Panc1 (cell line): ENCODE data around the gene PRKCB.

Experiments
- CTCF ChIP-seq: fragments of 450-650 bp; IDR thresholded peaks from 2 replicates; pipeline ENCODE4 v1.5.1; 2017; ENCODE audit warnings: mild to moderate bottlenecking
- POLR2AphosphoS5 ChIP-seq: IDR thresholded peaks from 2 replicates; pipeline ENCODE4 v1.6.1; 2012; ENCODE audit warnings: mild to moderate bottlenecking, low read depth, low read length, moderate library complexity
- REST ChIP-seq, 2 experiments: IDR thresholded peaks; 2 replicates each; pipeline ENCODE4 v1.6.1; 2011 to 2012; ENCODE audit warnings: low read depth in 2 of 2, control low read depth in 1 of 2, low read length in 1 of 2, mild to moderate bottlenecking in 1 of 2, moderate library complexity in 1 of 2; ENCODE audit not compliant: insufficient read depth in 1 of 2

- TF ChIP-seq CTCF: no peak
- no peak for TF ChIP-seq POLR2AphosphoS5
- no peak for TF ChIP-seq REST (IDR thresholded peaks at IDR 0.05; ENCODE audit: insufficient read depth in 1 of 2, low read depth in 2 of 2, low read length in 1 of 2)
Observed at GRCh38 chr16:23953476-23953875, 117.7 kb downstream of the PRKCB start.
